SK-N-SH (cell line): ENCODE data around the gene DZIP1L. TPM values are rescaled to one million over a fixed set of nuclear protein-coding genes. Genes with fewer than 3 reads are reported as not detected.

Source experiments
- CTCF ChIA-PET: fragments of 300-600, 350-600 bp; formaldehyde crosslinking; extraction: SDS; loops from one replicate; lab custom pipeline; 2021; lab: Yijun Ruan, JAX
- POLR2A ChIA-PET: fragments of 350-600 bp; sonication (Branson Sonifier 250); formaldehyde crosslinking; extraction: SDS; loops from one replicate; lab custom pipeline; 2020; ENCODE audit warnings: antibody characterized with exemption, inconsistent platforms; lab: Yijun Ruan, JAX
- DNase-seq: peaks from one replicate; pipeline ENCODE4 v3.0.0; 2012
- H2AFZ ChIP-seq: fragments of 200-600 bp; sonication (generic); 2 replicates; pipeline ENCODE4 v1.8.1; 2016; ENCODE audit warnings: antibody characterized with exemption, mild to moderate bottlenecking, low read depth
- H3F3A ChIP-seq: fragments of 200-600 bp; sonication (generic); replicated peaks from 2 replicates; pipeline ENCODE3; 2016; ENCODE audit warnings: antibody characterized with exemption, mild to moderate bottlenecking; ENCODE audit not compliant: insufficient read depth
- H3K27ac ChIP-seq, 2 experiments: fragments of 200-500 bp in 1 of 2; fragments of 200-600 bp in 1 of 2; sonication (Bioruptor generic) in 1 of 2; sonication (generic), shearing (Covaris generic) in 1 of 2; 2 replicates each; pipeline versions ENCODE4 v1.5.1 to v1.6.1; 2014 to 2016; ENCODE audit warnings: low read depth in 2 of 2, inconsistent platforms in 1 of 2, low read length in 1 of 2, mild to moderate bottlenecking in 1 of 2, mixed read lengths in 1 of 2
- H3K27me3 ChIP-seq: fragments of 200-600 bp; sonication (generic), shearing (Covaris generic); 2 replicates; pipeline ENCODE4 v1.6.1; 2016; ENCODE audit warnings: mixed run types; ENCODE audit not compliant: insufficient read depth
- H3K36me3 ChIP-seq, 2 experiments: fragments of 200-500 bp in 1 of 2; fragments of 200-600 bp in 1 of 2; sonication (Bioruptor generic) in 1 of 2; sonication (generic) in 1 of 2; replicated peaks in 1 of 2; 2 replicates each; pipeline versions ENCODE3 to v1.5.1; 2014 to 2016; ENCODE audit warnings: low read length in 1 of 2, mild to moderate bottlenecking in 1 of 2; ENCODE audit not compliant: insufficient read depth in 2 of 2, control insufficient read depth in 1 of 2
- H3K4me1 ChIP-seq, 2 experiments: fragments of 200-500 bp in 1 of 2; fragments of 200-600 bp in 1 of 2; sonication (Bioruptor generic) in 1 of 2; sonication (generic), shearing (Covaris generic) in 1 of 2; 2 replicates each; pipeline versions ENCODE4 v1.5.1 to v1.6.1; 2014 to 2016; ENCODE audit warnings: low read depth in 1 of 2, low read length in 1 of 2, mixed run types in 1 of 2; ENCODE audit not compliant: insufficient read depth in 2 of 2, control insufficient read depth in 1 of 2
- H3K4me2 ChIP-seq: fragments of 200-600 bp; sonication (generic), shearing (Covaris generic); 2 replicates; pipeline ENCODE4 v1.6.1; 2017; ENCODE audit warnings: mixed run types
- H3K4me3 ChIP-seq, 2 experiments: fragments of 200-500 bp in 1 of 2; fragments of 200-600 bp in 1 of 2; sonication (Bioruptor generic) in 1 of 2; sonication (generic), shearing (Covaris generic) in 1 of 2; 2 replicates each; pipeline versions ENCODE4 v1.5.1 to v1.8.1; 2014 to 2016; ENCODE audit warnings: low read depth in 2 of 2, inconsistent platforms in 1 of 2, low read length in 1 of 2, mild to moderate bottlenecking in 1 of 2, mixed read lengths in 1 of 2, moderate library complexity in 1 of 2
- H3K79me2 ChIP-seq: fragments of 200-600 bp; sonication (generic); 2 replicates; pipeline ENCODE4 v1.8.1; 2017; ENCODE audit warnings: mild to moderate bottlenecking; ENCODE audit not compliant: insufficient read depth
- H3K9ac ChIP-seq: fragments of 200-600 bp; sonication (generic); 2 replicates; pipeline ENCODE4 v1.6.1; 2017; ENCODE audit warnings: mixed run types
- H3K9me2 ChIP-seq: fragments of 200-600 bp; sonication (generic); 2 replicates; pipeline ENCODE4 v1.6.1; 2017; ENCODE audit warnings: mixed run types
- H3K9me3 ChIP-seq: fragments of 200-600 bp; sonication (generic); 2 replicates; pipeline ENCODE4 v1.6.1; 2017; ENCODE audit warnings: mixed run types, mild to moderate bottlenecking, moderate library complexity
- H4K20me1 ChIP-seq: fragments of 200-600 bp; sonication (generic); 2 replicates; pipeline ENCODE4 v1.6.1; 2017; ENCODE audit warnings: mild to moderate bottlenecking, mixed run types; ENCODE audit not compliant: insufficient read depth
- EP300 ChIP-seq, 2 experiments: IDR thresholded peaks; 2 replicates each; pipeline versions ENCODE4 v1.4.0 to v1.6.1; 2012; ENCODE audit warnings: borderline replicate concordance in 1 of 2, low read depth in 1 of 2, low read length in 1 of 2
- EZH2phosphoT487 ChIP-seq: fragments of 200-600 bp; sonication (generic); IDR thresholded peaks from 2 replicates; pipeline ENCODE4 v1.6.1; 2017; ENCODE audit warnings: low read depth, mixed run types, mild to moderate bottlenecking, antibody characterized with exemption, moderate library complexity, borderline replicate concordance
- FOXJ3 ChIP-seq: sonication (generic); formaldehyde crosslinking; IDR thresholded peaks from 2 replicates; pipeline ENCODE4 v1.5.1; 2020; ENCODE audit warnings: mild to moderate bottlenecking, missing genetic modification reagents
- IRF3 ChIP-seq: fragments of 150-350 bp; IDR thresholded peaks from 2 replicates; pipeline ENCODE4 v1.6.1; 2016; ENCODE audit warnings: mild to moderate bottlenecking, low read depth, low read length
- JUND ChIP-seq: IDR thresholded peaks from 2 replicates; pipeline ENCODE4 v1.4.0; 2012
- PBX3 ChIP-seq: IDR thresholded peaks from 2 replicates; pipeline ENCODE4; 2012
- POLR2AphosphoS5 ChIP-seq: IDR thresholded peaks from 2 replicates; pipeline ENCODE4 v1.6.1; 2012; ENCODE audit warnings: low read depth, low read length
- SMC3 ChIP-seq: IDR thresholded peaks from 2 replicates; pipeline ENCODE4 v1.6.1; 2012; ENCODE audit warnings: low read depth, low read length, improper control_type of control experiment
- TAF1 ChIP-seq: IDR thresholded peaks from 2 replicates; pipeline ENCODE4 v1.6.1; 2012; ENCODE audit warnings: low read depth, mild to moderate bottlenecking, low read length, moderate library complexity, borderline replicate concordance
- TEAD4 ChIP-seq: IDR thresholded peaks from 2 replicates; pipeline ENCODE4 v1.4.0; 2012; ENCODE audit warnings: mild to moderate bottlenecking, borderline replicate concordance; ENCODE audit not compliant: insufficient read depth
- USF2 ChIP-seq: fragments of 150-350 bp; IDR thresholded peaks from 2 replicates; pipeline ENCODE4 v1.6.1; 2017; ENCODE audit warnings: antibody characterized with exemption, low read length, low read depth, borderline replicate concordance
- ZBTB33 ChIP-seq: IDR thresholded peaks from 2 replicates; pipeline ENCODE4 v1.4.0; 2012; ENCODE audit warnings: low read depth, borderline replicate concordance
- WGBS: methylation state at CpG from one replicate; pipeline ENCODE4 v1.1.6; 2017; ENCODE audit warnings: low lambda C conversion rate; 5-methylcytosine and 5-hydroxymethylcytosine counted together
- polyA plus RNA-seq, 3 experiments: library from polyadenylated mRNA; depleted of rRNA; stranded (reverse); fragments of >200 nt; gene quantifications; 2 replicates each; pipeline ENCODE4 v1.2.3, GENCODE V29; 2012

Gene DZIP1L
- polyA plus RNA-seq, 1 of the 3 experiments (the other 2 are of a cell fraction): 6.4 TPM

- Histone ChIP-seq H3K27me3 (no peaks in the 10 kb centered on the region), H3K9me2 (no peaks in the 10 kb centered on the region), H3F3A (peaks cover 7% of the 10 kb centered on the region), H3K4me1 (peaks cover 0 to 6% of the 10 kb centered on the region in 2 experiments; a peak in 2 of 4 replicates), H4K20me1 (no peaks in the 10 kb centered on the region), H3K36me3 (peaks cover 0 to 17% of the 10 kb centered on the region in 2 experiments), H3K4me3 (no peak overlapping the region), H3K79me2 (no peaks in the 10 kb centered on the region), H3K27ac (no peak overlapping the region), H3K4me2 (no peak overlapping the region), H3K9me3 (no peaks in the 10 kb centered on the region), H3K9ac (no peak overlapping the region), H2AFZ (no peak overlapping the region)
- CTCF ChIA-PET: interaction anchor here (0.8 to 1.2 kb wide), 2 partner anchors 13 to 49 kb away, joined by 3 to 5 read pairs; no protein-coding TSS in a partner anchor
- DNase-seq: no peak
- 95% methylated on average over 5 of the region's 5 CpGs for WGBS
- TF ChIP-seq TEAD4 (no peak), FOXJ3 (no peak), IRF3 (no peak), ZBTB33 (no peak), POLR2AphosphoS5 (no peak), PBX3 (no peak), SMC3 (no peak), USF2 (no peak), EP300 (IDR thresholded peaks at IDR 0.05; ENCODE audit: borderline replicate concordance in 1 of 2, low read depth in 1 of 2, low read length in 1 of 2) (no peak)
- POLR2A ChIA-PET: no interaction called here
Measured at GRCh38 chr3:138047596-138048158, 67.7 kb downstream of the DZIP1L start.

- 79% methylated on average over 3 of the region's 3 CpGs for WGBS
- no peaks in the 10 kb centered on the region for H3K9me2 ChIP-seq
- DNase-seq: no peak
- peaks cover 12% of the 10 kb centered on the region for H3F3A ChIP-seq
- no peak overlapping the region for H3K27ac ChIP-seq
- H3K9me3 ChIP-seq: no peaks in the 10 kb centered on the region
- H3K36me3 ChIP-seq: peaks cover 0 to 17% of the 10 kb centered on the region in 2 experiments
- POLR2A ChIA-PET: no interaction called here
- H3K27me3 ChIP-seq: no peaks in the 10 kb centered on the region
- peaks cover 0 to 6% of the 10 kb centered on the region in 2 experiments; a peak in 1 of 4 replicates for H3K4me1 ChIP-seq
- H3K9ac ChIP-seq: no peak overlapping the region
- H4K20me1 ChIP-seq: no peaks in the 10 kb centered on the region
- H3K79me2 ChIP-seq: no peaks in the 10 kb centered on the region
- H2AFZ ChIP-seq: no peak overlapping the region
- TF ChIP-seq EZH2phosphoT487 (no peak), TAF1 (no peak), JUND (no peak), SMC3 (no peak)
- TF ChIP-seq, all 33 proteins: peak for 0
- H3K4me2 ChIP-seq: no peak overlapping the region
- no peak overlapping the region for H3K4me3 ChIP-seq
- CTCF ChIA-PET: interaction anchor here (0.8 to 1.3 kb wide), 4 partner anchors 13 to 50 kb away, joined by 3 to 5 read pairs (median 3); no protein-coding TSS in a partner anchor
Measured at GRCh38 chr3:138046955-138047354, 68.5 kb downstream of the DZIP1L start.
